RWPE2 (cell line): ENCODE results near the gene PGGT1B.

Source experiments
- ATAC-seq: fragments of 200-7000 bp; cut with Tn5 transposase; 3 replicates; pipeline ENCODE4 v1.9.1; 2021; ENCODE audit warnings: low read depth
- DNase-seq: peaks from one replicate; pipeline ENCODE4 v3.0.0-alpha.2; 2020; ENCODE audit warnings: low spot score
- H3K27ac ChIP-seq: fragments of 450-650 bp; 2 replicates; pipeline ENCODE4 v1.5.1; 2017; ENCODE audit warnings: mild to moderate bottlenecking; ENCODE audit not compliant: poor library complexity, severe bottlenecking
- H3K27me3 ChIP-seq: fragments of 250-450 bp; sonication (Bioruptor Pico); 2 replicates; pipeline ENCODE4 v1.5.1; 2021; ENCODE audit warnings: mild to moderate bottlenecking, moderate library complexity; ENCODE audit not compliant: insufficient read depth, poor library complexity, severe bottlenecking
- H3K36me3 ChIP-seq: fragments of 250-450 bp; sonication (Bioruptor Pico); 2 replicates; pipeline ENCODE4 v1.5.1; 2020; ENCODE audit warnings: low read depth, mild to moderate bottlenecking, moderate library complexity
- H3K4me1 ChIP-seq: fragments of 250-450 bp; sonication (Bioruptor Pico); 2 replicates; pipeline ENCODE4 v1.5.1; 2021; ENCODE audit warnings: mild to moderate bottlenecking, moderate library complexity; ENCODE audit not compliant: insufficient read depth, poor library complexity, severe bottlenecking
- H3K4me3 ChIP-seq: fragments of 250-450 bp; sonication (Bioruptor Pico); 2 replicates; pipeline ENCODE4 v1.5.1; 2021; ENCODE audit warnings: mild to moderate bottlenecking, moderate library complexity; ENCODE audit not compliant: severe bottlenecking
- H3K9me3 ChIP-seq: fragments of 250-450 bp; sonication (Bioruptor Pico); 2 replicates; pipeline ENCODE4 v1.5.1; 2021; ENCODE audit warnings: mild to moderate bottlenecking, moderate library complexity; ENCODE audit not compliant: severe bottlenecking
- CTCF ChIP-seq: fragments of 450-650 bp; IDR thresholded peaks from one replicate; pipeline ENCODE4 v1.5.1; 2017; ENCODE audit warnings: mild to moderate bottlenecking, moderate library complexity; ENCODE audit not compliant: poor library complexity, severe bottlenecking

PGGT1B gene

GRCh38 chr5:115246361-115246991 is 16.2 kb downstream of the PGGT1B start:
- peak; percentile 99 for TF ChIP-seq CTCF
- DNase-seq (no peak), ATAC-seq (peak; percentile 69)
- no peak overlapping the region for H3K4me3 ChIP-seq
- H3K36me3 ChIP-seq: peaks cover 38% of the 10 kb centered on the region
- no peaks in the 10 kb centered on the region for H3K27me3 ChIP-seq
- H3K27ac ChIP-seq: no peak overlapping the region
- peaks cover 9% of the 10 kb centered on the region for H3K4me1 ChIP-seq
- H3K9me3 ChIP-seq: no peaks in the 10 kb centered on the region

GRCh38 chr5:115243412-115243811 is 19.3 kb downstream of the PGGT1B start:
- no peak for DNase-seq
- Histone ChIP-seq H3K36me3 (peaks cover 38% of the 10 kb centered on the region), H3K4me1 (peaks cover 4% of the 10 kb centered on the region), H3K9me3 (no peaks in the 10 kb centered on the region), H3K27ac (no peak overlapping the region), H3K27me3 (no peaks in the 10 kb centered on the region), H3K4me3 (no peak overlapping the region)
- no peak for TF ChIP-seq CTCF
- ATAC-seq: peak; percentile 87

GRCh38 chr5:115241881-115242642 is 20.6 kb downstream of the PGGT1B start:
- H3K36me3 ChIP-seq: peaks cover 46% of the 10 kb centered on the region
- H3K27ac ChIP-seq: no peak overlapping the region
- no peaks in the 10 kb centered on the region for H3K9me3 ChIP-seq
- peak; percentile 24; the same call in 1 of the 3 replicates for ATAC-seq
- TF ChIP-seq CTCF: no peak
- H3K27me3 ChIP-seq: no peaks in the 10 kb centered on the region
- no peak for DNase-seq
- H3K4me3 ChIP-seq: no peak overlapping the region
- peaks cover 4% of the 10 kb centered on the region for H3K4me1 ChIP-seq

GRCh38 chr5:115237066-115237465 is 25.6 kb downstream of the PGGT1B start:
- H3K27ac ChIP-seq: no peak overlapping the region

More at GRCh38 chr5:115237066-115237465, 25.6 kb downstream of the PGGT1B start:
- Histone ChIP-seq H3K9me3 (peaks cover 2% of the 10 kb centered on the region), H3K27me3 (no peaks in the 10 kb centered on the region), H3K4me3 (no peak overlapping the region), H3K4me1 (no peaks in the 10 kb centered on the region), H3K36me3 (peaks cover 65% of the 10 kb centered on the region)
- no peak for TF ChIP-seq CTCF
- ATAC-seq: no peak
- no peak for DNase-seq
